22Rv1 (cell line): ENCODE data around the gene FGFR2.

Source experiments
- H3K27ac ChIP-seq: fragments of 450-650 bp; 2 replicates; pipeline ENCODE4 v1.5.1; 2017
- CTCF ChIP-seq: fragments of 450-650 bp; IDR thresholded peaks from 2 replicates; pipeline ENCODE4 v1.5.1; 2017; ENCODE audit warnings: mild to moderate bottlenecking
- ZFX ChIP-seq: fragments of 450-650 bp; IDR thresholded peaks from 2 replicates; pipeline ENCODE4 v1.6.1; 2017; ENCODE audit warnings: antibody characterized with exemption, borderline replicate concordance

Gene FGFR2

GRCh38 chr10:121551210-121551885, 46.9 kb downstream of the FGFR2 start:
- TF ChIP-seq CTCF (no peak), ZFX (no peak)
- H3K27ac ChIP-seq: no peak overlapping the region

- no peak for TF ChIP-seq CTCF
- TF ChIP-seq ZFX: no peak
- H3K27ac ChIP-seq: no peak overlapping the region
Measured at GRCh38 chr10:121544301-121544869, 53.9 kb downstream of the FGFR2 start.

GRCh38 chr10:121543545-121543944, 54.7 kb downstream of the FGFR2 start:
- H3K27ac ChIP-seq: no peak overlapping the region
- TF ChIP-seq CTCF (no peak), ZFX (no peak)

- no peak overlapping the region for H3K27ac ChIP-seq
- no peak for TF ChIP-seq CTCF
- TF ChIP-seq ZFX: no peak
Measured at GRCh38 chr10:121541450-121542120, 56.7 kb downstream of the FGFR2 start.

- no peak overlapping the region for H3K27ac ChIP-seq
- TF ChIP-seq CTCF (no peak), ZFX (no peak)
Measured at GRCh38 chr10:121540732-121541395, 57.4 kb downstream of the FGFR2 start.

GRCh38 chr10:121539786-121540185, 58.5 kb downstream of the FGFR2 start:
- no peak overlapping the region for H3K27ac ChIP-seq

More at GRCh38 chr10:121539786-121540185, 58.5 kb downstream of the FGFR2 start:
- no peak for TF ChIP-seq CTCF
- TF ChIP-seq ZFX: no peak
